ENCODE results near the gene DHPS.

Gene DHPS

DNA sequence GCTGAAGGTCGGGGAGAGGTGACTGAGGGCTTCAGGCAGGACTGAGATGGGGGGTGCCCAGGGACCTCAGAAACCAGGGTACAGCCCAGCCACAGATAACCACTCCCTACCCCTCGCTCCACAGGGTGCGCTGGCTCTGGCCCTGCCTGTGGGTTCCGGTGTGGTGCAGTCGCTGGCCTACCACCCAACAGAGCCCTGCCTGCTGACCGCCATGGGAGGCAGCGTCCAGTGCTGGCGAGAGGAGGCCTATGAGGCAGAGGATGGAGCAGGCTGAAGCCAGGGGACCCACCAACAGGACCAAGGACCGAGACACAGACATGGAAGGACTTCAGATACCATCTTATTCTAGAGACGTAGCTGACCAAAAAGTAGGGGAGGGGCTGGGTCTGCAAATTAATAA is 6.3 kb downstream of the DHPS start:
- DNase-seq (ENCODE audit: low read depth in 3 of 3), result no peak

DNA sequence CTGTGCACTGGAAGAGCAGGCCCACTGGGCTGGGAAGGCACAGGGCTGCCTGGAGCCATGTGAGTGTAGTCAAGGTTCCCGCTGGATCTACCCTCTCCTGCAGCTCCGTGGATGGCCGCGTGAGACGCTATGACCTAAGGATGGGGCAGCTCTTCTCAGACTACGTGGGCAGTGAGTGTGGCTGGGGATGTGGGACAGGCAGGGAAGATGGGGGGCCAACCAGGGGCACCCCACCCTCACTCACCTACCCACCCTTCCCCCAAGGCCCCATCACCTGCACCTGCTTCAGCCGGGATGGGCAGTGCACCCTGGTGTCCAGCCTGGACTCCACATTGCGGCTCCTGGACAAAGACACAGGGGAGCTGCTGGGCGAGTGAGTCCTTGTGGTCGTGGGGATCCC is 8.9 kb downstream of the DHPS start:
- DNase-seq (ENCODE audit: low read depth in 3 of 3), result no peak

DNA sequence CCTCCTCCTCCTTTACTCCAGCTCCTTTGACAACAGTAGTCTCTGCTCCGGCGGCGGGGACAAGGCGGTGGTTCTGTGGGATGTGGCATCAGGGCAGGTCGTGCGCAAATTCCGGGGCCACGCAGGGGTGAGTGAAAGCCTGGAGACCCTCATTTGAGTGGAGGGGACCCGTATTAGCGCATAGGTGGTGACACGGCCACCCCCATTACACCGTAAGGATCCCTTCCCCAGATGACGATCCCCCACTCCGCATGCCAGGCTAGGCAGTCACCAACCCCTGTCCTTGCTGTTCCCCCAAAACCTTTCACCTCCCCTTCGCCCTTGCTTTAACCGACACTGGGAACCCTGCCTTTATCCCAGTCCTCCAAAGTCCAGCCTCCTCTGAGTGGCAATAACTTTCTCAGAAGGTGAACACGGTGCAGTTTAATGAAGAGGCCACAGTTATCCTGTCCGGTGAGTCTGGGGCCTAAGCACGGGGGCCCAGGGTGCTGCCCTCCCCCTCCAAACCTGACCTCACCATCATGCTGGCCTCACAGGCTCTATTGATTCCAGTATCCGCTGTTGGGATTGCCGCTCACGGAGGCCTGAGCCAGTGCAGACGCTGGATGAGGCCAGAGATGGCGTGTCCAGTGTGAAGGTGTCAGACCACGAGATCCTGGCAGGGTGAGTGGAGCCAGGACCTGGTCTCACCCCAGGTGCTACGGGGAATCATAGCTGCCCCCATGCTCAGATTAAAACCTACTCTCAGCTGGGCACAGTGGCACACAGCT is 11.3 kb downstream of the DHPS start:
- DNase-seq (ENCODE audit: low read depth in 3 of 3), result no peak

DNA sequence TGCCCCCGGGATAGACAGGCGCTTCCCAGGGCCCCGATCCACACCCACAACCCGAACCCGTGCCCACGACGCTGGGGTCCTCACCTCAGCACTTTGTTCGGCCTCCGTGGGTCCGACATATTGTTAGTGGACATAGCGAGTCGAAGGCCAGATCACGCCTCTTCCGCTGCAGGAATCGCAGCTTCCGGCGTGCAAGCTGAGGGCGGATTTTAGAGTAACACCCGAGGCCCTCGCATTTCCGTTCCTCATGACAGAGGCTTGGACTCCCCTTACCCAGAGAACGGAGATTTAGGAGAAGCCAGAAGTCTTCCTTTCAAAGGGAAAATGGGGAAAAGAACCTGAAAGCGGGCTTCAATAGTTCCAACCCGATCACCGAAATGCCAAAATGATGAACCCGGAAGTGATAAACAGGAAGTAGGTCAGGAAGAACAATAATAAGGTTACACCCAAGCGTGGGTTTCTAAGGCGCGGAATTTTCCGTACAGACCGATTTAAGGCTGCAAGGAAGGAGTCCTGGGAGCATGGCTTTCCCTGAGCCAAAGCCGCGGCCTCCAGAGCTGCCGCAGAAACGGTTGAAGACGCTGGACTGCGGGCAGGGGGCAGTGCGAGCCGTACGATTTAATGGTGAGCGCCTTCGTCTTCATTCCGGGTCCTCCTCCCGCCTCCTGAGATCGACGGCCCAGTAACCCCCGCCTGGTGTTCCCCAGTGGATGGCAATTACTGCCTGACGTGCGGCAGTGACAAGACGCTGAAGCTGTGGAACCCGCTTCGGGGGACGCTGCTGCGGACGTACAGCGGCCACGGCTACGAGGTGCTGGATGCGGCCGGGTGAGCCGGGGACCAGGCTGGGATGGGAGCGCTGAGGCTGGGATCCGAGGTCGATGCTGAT is 12.2 kb downstream of the DHPS start:
- DNase-seq (ENCODE audit: low read depth in 3 of 3), result peak; percentile 57 to 60 (median 57)

DNA sequence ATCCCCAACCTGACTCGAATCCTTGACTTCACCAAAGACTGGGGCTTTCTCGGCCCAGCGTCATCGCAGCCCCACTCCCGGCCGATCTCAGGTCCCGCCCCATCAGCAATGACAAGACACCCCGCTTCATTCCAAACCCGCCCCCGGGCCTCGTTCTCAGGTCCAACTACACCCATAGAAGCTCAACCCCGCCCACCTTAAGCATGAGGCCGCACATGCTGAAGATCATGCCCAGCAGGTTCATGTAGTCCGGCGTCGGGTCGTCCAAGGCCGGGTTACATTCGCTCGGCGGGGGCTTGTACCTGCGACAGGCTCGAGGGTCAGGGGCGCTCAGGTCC is 12.8 kb downstream of the DHPS start:
- peak; percentile 43 to 52 (median 50) for DNase-seq (ENCODE audit: low read depth in 3 of 3)

DNA sequence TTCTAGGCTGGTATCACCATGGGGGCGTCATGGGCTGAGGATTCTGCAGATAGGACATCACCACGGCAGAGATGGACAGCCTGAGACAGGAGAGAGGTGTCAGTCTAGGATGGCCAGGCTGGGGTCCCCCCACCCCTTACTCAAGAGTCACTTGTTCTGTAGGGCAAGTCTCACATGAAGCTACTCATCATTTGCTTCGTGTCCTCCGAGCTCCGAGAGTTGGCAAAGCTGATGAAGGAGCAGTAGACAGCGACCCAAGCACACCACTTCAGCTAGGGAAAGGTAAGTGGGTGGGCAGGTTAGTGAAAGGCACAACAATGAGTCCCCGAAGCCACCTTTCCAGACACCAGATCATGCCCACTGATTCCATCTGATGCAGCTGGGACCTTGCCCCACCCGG is 13.3 kb downstream of the DHPS start:
- no peak for DNase-seq (ENCODE audit: low read depth in 3 of 3)

DNA sequence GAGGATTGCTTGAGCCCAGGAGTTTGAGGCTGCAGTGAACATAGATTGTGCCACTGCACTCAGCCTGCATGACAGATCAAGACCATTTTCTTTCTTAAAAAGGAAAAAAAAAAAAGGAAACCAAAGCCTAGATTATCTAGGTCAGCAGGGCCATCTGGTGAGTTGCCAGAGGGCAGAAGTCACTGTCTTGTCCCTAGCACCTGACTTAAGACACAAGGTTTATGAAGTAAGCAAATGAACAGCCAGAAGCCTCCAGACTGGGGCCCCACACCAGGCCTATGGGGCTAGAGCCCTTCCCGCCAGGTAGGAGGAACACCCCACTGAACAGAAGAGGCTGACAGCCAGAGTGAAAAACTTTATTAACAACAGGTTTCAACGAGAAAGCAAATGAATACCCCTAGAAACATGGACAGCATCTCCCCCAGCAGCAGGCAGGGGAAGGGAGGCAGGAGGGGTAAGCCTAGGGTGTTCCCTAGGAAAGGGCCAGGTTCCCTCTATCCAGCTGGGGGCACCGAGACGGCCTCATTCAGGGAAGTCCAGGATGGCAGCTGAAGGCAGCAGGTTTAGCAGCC is 13.9 kb downstream of the DHPS start:
- no peak for DNase-seq (ENCODE audit: low read depth in 3 of 3)

DNA sequence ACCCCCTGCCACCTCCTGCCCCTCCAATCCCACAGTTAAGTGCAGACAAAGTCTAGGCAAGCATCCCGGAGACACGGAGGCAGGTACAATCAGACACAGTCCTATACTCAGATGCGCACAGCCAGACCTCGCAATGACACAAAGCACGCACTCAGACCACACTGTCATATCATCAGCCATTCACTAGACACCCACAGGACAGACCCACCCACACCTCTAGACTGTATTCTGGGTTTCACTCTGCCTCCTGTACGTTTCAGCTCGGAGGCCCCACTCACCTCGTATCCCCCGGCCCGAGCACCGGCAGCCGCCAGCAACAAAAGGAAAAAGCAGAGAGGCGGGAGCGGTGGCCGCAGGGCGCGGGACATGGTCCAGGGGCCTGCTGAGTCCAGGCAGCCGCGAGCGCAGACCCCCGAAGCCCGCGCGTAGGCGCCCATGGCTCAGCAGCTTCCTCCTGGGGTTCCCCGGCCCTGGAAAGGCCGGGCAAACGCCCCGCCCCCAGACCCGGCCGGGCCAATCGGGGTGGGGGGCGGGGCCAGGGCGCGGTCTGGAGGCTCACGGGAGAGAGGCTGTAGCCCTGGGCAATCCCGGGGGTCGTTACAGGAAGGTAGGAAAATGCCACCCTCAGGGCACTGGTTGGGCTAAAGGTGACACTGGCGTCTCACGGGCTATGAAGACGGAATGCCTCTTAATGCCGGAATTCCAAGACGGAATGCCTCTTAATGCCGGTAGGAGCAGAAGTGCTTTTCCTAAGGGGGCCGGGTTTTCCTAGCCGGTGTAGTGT is 15.2 kb downstream of the DHPS start, which contains the start of the genes MAN2B1 and WDR83:
TSS of gene MAN2B1 (minus strand) at position 478 of the 784 bp plus-strand sequence. CDS start at position 437, 41 bp downstream.
TSS of gene WDR83 (plus strand) at position 543 of the 784 bp plus-strand sequence. CDS start 2,984 bp downstream, outside the sequence.
- DNase-seq (ENCODE audit: low read depth in 3 of 3), result peak; percentile 62 to 66 (median 64)

DNA sequence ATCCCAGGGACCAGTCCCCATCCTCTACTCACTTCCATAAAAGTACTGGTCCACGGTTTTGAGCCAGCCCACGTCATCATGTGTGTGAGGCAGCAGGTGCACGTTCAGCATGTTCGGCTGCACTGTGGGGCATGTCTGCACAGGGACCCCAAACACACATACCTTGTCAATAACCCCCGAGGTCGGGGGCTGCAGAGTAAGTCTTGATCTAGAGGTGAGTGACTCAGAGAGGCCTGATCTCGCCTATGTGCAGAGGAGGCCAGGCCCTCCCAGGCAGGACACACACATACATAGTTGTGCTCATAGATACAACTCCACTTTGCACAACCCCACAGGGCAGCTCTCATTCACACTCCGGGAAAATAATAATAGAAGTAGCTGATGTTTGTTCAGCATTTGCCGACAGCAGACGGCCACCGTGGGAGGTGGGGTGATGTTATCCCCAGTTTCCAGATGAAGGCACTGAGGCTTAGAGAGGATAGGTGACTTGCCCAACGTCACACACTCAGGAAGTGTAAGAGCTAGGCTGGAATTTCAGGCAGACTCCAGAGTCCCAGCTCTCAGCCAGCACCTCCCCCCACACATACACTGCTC is 15.9 kb downstream of the DHPS start:
- no peak for DNase-seq (ENCODE audit: low read depth in 3 of 3)

DNA sequence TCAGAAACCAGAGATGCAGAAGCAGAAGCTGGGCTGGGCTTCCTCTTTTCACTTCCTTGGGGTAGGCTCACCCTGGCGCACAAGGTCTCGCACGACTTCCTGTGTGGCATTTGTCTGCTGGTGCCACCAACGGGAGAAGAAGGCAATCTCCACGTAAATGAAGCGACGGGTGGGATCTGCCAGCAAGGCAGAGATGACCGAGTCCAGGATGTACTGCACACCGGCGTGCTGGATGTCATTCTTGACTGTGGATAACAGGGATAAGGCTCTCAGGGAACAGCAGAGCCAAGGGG is 16.5 kb downstream of the DHPS start:
- DNase-seq (ENCODE audit: low read depth in 3 of 3), result peak in 1 of 3 experiments; percentile 18

DNA sequence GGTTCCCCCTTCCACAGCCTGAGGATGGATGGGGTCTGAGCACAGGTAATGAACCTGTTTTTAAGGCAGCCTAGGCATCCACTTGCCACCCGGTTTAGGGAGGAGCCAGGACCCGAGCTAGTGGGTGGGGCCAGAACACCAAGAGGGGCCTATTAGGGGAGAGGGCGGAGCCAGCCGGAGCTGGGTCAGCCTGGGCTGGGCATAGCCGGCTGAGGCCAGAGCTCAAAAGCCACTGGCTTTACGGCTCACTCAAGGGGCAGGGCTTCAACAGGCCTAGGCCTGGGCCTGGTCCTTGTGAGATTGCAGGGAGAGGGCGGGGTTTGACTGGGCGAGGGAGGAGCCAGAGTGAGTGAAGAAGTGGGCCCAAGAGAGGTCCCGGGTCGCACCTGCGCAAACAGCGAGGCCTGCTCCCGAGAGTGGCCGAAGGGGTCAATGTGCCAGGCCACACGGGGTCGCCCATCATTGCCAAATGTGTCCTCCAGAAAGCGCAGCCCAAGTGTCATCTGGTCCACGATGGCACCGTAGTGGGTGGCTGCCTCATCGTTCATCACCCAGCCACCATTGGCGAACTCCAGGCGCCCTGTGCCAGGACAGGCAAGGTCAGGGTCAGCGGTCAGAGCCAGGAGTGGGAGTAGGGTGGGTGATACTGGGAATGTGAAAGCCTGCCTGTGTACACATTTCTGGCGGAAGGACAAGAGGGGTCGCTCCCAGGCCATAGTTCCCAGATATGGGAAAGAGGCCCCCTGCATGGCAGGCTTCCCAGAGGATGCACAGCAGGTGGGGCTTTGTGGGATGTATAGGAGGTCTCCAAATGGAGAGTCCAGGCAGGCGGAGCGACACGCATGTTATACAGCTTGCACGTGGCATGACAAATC is 17.0 kb downstream of the DHPS start:
- DNase-seq (ENCODE audit: low read depth in 3 of 3), result no peak

DNA sequence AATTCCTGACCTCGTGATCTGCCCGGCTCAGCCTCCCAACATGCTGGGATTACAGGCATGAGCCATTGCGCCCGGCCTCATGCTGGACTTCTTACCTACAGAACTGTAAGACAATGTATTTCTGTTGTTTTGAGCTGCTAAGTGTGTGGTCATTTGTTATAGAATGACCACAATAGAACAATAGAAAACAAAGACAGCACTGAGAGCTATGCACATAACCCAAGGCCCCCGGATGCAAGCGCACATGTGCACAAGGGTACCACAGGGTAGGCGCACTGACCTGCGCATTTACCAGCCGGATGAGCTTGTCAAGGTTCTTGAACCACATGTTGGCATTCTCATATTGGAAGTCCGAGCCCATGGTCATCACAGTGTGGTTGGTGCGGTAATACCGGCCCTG is 20.7 kb downstream of the DHPS start:
- no peak for DNase-seq (ENCODE audit: low read depth in 3 of 3)

DNA sequence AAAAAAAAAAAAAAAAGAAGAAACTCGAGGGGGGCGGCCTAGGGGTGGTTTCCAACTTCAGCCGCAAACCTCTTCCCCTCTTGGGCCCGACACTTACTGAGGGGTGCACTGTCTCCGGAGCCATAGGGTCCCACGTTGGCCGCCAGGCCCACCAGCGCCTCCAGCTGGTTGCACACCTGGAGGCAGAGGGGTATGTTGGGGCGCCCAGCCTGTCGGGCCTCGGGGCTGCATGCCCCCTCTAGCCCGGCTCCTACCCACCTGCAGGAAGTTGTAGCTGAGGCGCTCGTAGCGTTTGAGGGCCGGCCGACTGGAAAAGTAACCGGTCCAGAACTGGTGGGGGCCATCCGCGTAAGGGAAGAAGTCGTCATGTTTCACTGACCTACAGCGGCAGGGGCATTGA is 23.7 kb downstream of the DHPS start:
- no peak for DNase-seq (ENCODE audit: low read depth in 3 of 3)

DNA sequence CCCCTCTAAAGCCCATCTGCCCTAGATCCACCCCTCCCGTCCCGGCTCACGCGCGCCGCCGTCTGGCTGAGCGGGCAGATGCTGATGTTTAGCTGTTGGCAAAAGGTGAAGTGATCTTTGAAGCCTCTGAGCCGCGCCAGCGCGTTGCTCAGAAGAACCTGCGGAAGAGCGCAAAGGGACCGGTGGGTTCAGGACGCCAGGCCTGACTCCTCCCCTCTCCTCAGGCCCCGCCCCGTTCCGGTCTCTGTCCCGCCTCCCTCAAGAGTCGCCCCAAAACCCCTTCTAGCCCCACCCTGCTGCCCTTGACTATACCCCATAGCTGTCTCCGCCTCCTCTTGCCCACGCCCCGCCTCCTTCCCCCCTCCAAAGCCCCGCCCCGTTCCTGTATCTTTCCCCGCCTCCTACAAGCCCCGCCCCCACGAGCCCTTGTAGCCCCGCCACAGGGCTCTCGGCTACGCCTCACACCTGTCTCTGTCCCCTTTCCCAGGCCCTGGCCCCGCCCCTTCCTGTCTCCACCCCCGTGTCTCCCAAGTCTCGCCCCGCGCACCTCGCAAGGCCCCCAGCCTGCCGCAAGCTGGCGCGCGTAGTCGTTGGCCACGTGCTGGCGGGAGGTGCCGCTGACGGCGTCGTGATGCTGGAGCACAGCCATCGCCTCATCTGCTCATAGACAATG is 24.6 kb downstream of the DHPS start:
- no peak for DNase-seq (ENCODE audit: low read depth in 3 of 3)

DNA sequence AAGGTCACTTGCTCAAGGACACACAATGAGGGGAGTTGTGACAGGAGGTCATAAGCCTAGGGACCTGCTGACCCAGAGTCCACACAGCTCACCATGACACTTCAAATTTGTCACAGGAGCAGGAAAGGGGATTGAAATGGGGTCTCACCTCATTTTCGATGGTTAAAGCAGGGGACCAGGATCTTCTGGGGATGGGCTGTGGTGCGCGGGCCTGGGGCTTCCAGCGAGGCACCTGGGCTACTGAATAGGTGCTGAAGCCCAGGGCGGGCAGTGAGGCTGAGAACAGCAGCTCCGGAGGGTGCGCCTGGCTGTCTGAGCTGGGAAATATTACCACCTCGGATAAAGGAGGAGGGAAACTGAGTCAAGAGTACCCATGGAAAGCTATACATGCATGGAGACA is 26.1 kb downstream of the DHPS start:
- no peak for DNase-seq (ENCODE audit: low read depth in 3 of 3)

DNA sequence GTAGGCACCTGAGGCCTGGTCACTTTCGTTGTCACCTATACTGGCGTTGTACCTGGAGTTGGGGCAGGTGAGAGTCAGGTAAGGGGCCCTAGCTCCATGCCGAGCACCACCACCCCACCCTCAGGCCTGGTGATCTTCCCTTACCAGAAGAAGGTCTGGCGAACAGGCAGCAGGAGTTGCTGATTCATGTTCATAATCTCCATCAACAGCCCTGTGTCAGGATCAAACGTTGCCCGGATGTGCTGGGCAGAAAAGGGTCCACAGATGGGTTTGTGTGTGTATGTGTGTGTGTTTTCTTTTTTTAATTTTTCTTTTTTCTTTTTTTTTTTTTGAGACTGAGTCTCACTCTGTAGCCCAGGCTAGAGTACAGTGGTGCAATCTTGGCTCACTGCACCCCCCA is 29.5 kb downstream of the DHPS start:
- no peak for DNase-seq (ENCODE audit: low read depth in 3 of 3)

DNA sequence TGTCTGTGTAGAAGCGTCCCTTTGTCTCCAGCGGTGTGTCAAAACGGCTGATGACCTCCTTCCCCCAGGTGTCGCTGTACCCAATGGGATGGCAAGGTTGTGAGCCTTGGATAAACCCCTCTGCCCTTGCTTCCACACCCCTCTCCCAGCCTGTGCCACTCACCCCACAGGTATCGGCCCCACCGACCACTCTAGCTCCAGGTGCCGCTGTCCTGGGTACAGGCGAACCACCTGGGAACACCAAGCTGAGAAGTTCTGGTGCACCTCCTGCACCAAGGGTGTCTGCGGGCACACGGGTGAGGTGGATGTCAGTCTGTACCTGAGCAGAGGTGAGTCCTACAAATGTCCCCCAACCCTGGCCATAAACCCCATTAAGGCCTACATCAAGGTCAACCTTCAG is 31.7 kb downstream of the DHPS start:
- DNase-seq (ENCODE audit: low read depth in 3 of 3), result no peak

DNA sequence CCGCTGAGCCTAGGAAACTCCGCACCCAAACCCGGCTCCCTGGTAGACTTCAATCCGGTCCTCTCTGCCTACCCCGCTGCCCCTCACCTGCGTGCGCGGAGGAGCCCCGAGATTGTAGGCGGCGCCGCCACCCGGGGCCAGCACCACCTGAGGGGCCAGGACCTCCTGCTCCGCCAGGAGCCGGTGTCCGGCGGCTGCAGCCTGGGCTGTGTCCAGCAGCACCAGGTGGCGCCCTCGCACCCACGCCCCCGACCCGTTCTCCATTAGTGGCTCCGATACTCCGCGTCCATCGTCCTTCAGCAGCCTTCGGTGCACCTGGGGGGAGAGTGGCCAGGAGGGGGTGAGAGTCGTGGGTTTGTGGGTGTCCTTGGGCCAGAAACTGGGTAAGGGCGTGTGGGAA is 33.6 kb downstream of the DHPS start:
- no peak for DNase-seq (ENCODE audit: low read depth in 3 of 3)

DNA sequence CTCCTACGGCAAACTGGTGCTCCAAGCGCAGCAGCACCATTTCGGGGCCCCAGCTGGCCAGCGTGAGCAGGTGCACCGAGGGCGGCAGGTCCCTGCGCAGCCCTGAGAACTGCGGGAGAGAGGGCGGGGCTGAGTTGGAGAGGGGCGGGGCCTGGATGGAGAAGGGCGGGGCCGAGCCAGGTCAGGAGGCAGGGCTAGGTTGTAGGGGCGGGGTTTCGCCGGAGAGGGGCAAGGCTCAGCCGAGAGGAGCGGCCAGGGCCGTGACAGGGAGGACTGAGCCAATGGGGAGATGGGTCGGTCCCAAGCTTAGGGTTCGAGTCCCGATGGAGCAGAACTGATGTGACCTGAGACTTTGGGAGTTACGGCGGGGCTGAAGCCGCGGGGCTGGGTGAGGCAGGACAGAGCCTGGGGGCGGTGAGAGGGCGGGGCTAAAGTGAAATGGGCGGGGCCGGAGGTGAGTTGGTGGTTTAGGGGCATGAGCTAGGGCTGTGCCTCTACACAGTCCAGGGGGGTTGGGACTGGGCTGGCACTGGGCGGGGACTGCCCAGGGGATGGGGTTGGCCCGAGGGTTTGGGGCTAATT is 34.1 kb downstream of the DHPS start:
- no peak for DNase-seq (ENCODE audit: low read depth in 3 of 3)

DNA sequence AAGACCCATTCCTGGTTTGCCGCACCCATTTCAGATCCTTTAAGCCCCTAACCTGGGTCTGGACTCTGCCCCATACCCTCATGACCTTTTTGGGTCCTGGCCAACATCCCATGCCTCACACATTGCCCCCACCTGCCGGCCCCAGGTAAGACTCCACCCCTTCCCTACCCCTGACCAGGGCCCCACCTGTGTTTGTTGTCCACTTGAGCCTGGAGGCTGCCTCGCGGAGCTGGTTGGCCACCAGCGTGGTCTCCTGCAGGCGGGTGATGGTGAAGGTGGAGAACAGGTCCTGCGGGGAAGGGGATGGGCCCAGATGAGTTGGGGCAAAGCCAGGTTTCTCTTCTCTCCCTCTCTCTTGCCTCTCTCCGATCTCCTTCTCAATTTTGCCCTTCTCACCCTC is 34.6 kb downstream of the DHPS start:
- no peak for DNase-seq (ENCODE audit: low read depth in 3 of 3)
